Cardiac muscle cell (in vitro differentiated cells and primary cell): ENCODE measurements around the gene SDK2. TPM values are rescaled to one million over a fixed set of nuclear protein-coding genes. Genes with fewer than 3 reads are reported as not detected.

Source experiments
- DNase-seq, 2 donors: peaks; one replicate each; pipeline versions ENCODE4 v3.0.0 to v3.0.0-alpha.2; 2010 to 2017; ENCODE audit warnings: low read depth in 1 of 2, low spot score in 1 of 2
- H3K27ac ChIP-seq: fragments of 200-600 bp; sonication (generic); 2 replicates; pipeline ENCODE4 v1.5.1; 2016
- H3K27me3 ChIP-seq: fragments of 200-600 bp; sonication (generic); 2 replicates; pipeline ENCODE4 v1.6.0; 2016; ENCODE audit warnings: control low read depth
- H3K36me3 ChIP-seq: fragments of 200-600 bp; sonication (generic); 2 replicates; pipeline ENCODE4 v1.5.1; 2016; ENCODE audit warnings: control low read depth
- H3K4me1 ChIP-seq: fragments of 200-600 bp; sonication (generic); 2 replicates; pipeline ENCODE4 v1.8.1; 2017; ENCODE audit warnings: low read depth, mild to moderate bottlenecking, mixed run types
- H3K4me3 ChIP-seq: fragments of 200-600 bp; sonication (generic); 2 replicates; pipeline ENCODE4 v1.5.1; 2016; ENCODE audit warnings: mild to moderate bottlenecking
- H3K9me3 ChIP-seq: fragments of 200-600 bp; sonication (generic); 2 replicates; pipeline ENCODE4 v1.5.1; 2017; ENCODE audit warnings: low read depth, mild to moderate bottlenecking, control low read depth
- CTCF ChIP-seq: IDR thresholded peaks from 2 replicates; pipeline ENCODE4 v1.5.1; 2012; ENCODE audit warnings: low read depth, mild to moderate bottlenecking, low read length
- polyA plus RNA-seq: library from polyadenylated mRNA; unstranded; fragments of >200 nt; fragmentation: Nextera tagmentation; extraction: Ambion mirVana; gene quantifications from 2 replicates; pipeline ENCODE4 v1.2.1, GENCODE V29; 2016
- total RNA-seq: library from RNA; depleted of rRNA; stranded (reverse); fragments of >200 nt; gene quantifications from 2 replicates; pipeline ENCODE4 v1.2.3, GENCODE V29; 2016

The SDK2 gene
- total and polyA plus RNA-seq, 2 experiments from 2014 or later = 11.8 to 46.8 TPM

- no peaks in the 10 kb centered on the region for H3K9me3 ChIP-seq
- H3K36me3 ChIP-seq = no peaks in the 10 kb centered on the region
- H3K27me3 ChIP-seq = no peaks in the 10 kb centered on the region
- TF ChIP-seq CTCF = no peak
- DNase-seq = peak; percentile 41 to 60
- H3K4me3 ChIP-seq = no peak overlapping the region
- peak overlapping the region; percentile 70 for H3K27ac ChIP-seq
- H3K4me1 ChIP-seq = peaks cover 3% of the 10 kb centered on the region
Observed at GRCh38 chr17:73369111-73369521, 275.1 kb downstream of the SDK2 start.

GRCh38 chr17:73368085-73368631, 276.1 kb downstream of the SDK2 start:
- Histone ChIP-seq H3K36me3 (no peaks in the 10 kb centered on the region), H3K27me3 (no peaks in the 10 kb centered on the region), H3K4me3 (no peak overlapping the region), H3K27ac (no peak overlapping the region), H3K9me3 (no peaks in the 10 kb centered on the region), H3K4me1 (peaks cover 3% of the 10 kb centered on the region)
- no peak for DNase-seq
- TF ChIP-seq CTCF = no peak

- TF ChIP-seq CTCF = no peak
- DNase-seq = peak in 1 of 2 donors; percentile 28
- no peak overlapping the region for H3K27ac ChIP-seq
Observed at GRCh38 chr17:73365906-73366623, 278.2 kb downstream of the SDK2 start.

GRCh38 chr17:73365301-73365874, 278.9 kb downstream of the SDK2 start:
- H3K9me3 ChIP-seq = no peaks in the 10 kb centered on the region
- H3K4me3 ChIP-seq = no peak overlapping the region
- DNase-seq = no peak
- H3K27me3 ChIP-seq = no peaks in the 10 kb centered on the region
- H3K27ac ChIP-seq = no peak overlapping the region
- H3K36me3 ChIP-seq = no peaks in the 10 kb centered on the region
- peaks cover 3% of the 10 kb centered on the region for H3K4me1 ChIP-seq
- TF ChIP-seq CTCF = no peak

More at GRCh38 chr17:73365906-73366623, 278.2 kb downstream of the SDK2 start:
- Histone ChIP-seq H3K9me3 (no peaks in the 10 kb centered on the region), H3K27me3 (no peaks in the 10 kb centered on the region), H3K4me3 (no peak overlapping the region), H3K4me1 (peaks cover 3% of the 10 kb centered on the region), H3K36me3 (no peaks in the 10 kb centered on the region)

- Histone ChIP-seq H3K27ac (no peak overlapping the region), H3K36me3 (no peaks in the 10 kb centered on the region), H3K9me3 (no peaks in the 10 kb centered on the region), H3K4me1 (peaks cover under 1% of the 10 kb centered on the region), H3K27me3 (no peaks in the 10 kb centered on the region), H3K4me3 (no peak overlapping the region)
- DNase-seq = no peak
- no peak for TF ChIP-seq CTCF
Observed at GRCh38 chr17:73364155-73364522, 280.1 kb downstream of the SDK2 start.
